Measurements from ENCODE around the gene KRTAP3-3.

Gene KRTAP3-3

GRCh38 chr17:40956401-40957254 lies 37.3 kb downstream of the KRTAP3-3 start:
- no peak for DNase-seq

GRCh38 chr17:40953881-40954280 lies 40.1 kb downstream of the KRTAP3-3 start:
- no peak for DNase-seq

GRCh38 chr17:40952661-40953060 lies 41.3 kb downstream of the KRTAP3-3 start:
- no peak for DNase-seq

- DNase-seq = no peak
Measured at GRCh38 chr17:40952154-40952553, 41.8 kb downstream of the KRTAP3-3 start.

GRCh38 chr17:40951011-40951622 lies 42.8 kb downstream of the KRTAP3-3 start:
- no peak for DNase-seq

GRCh38 chr17:40950176-40950575 lies 43.8 kb downstream of the KRTAP3-3 start:
- no peak for DNase-seq

- no peak for DNase-seq
Measured at GRCh38 chr17:40949418-40949817, 44.5 kb downstream of the KRTAP3-3 start.

- DNase-seq = no peak
Measured at GRCh38 chr17:40947929-40948328, 46.0 kb downstream of the KRTAP3-3 start.

GRCh38 chr17:40945414-40945813 lies 48.5 kb downstream of the KRTAP3-3 start:
- no peak for DNase-seq

- DNase-seq = no peak
Measured at GRCh38 chr17:40944531-40944930, 49.4 kb downstream of the KRTAP3-3 start.

Data from KG1 (cell line).